Stimulated activated memory B cell treated with anti-CD40 and anti-IgM and Interleukin-4, amounts not matched to agents 10 μg/mL and 1 μg/mL and 100 μg/mL, for 72 hours (primary cell): ENCODE data around the gene MXRA7.
"Not testable (repeated sequence)": the region's sequence is repeated elsewhere in the genome, so short reads cannot be mapped to it uniquely, and the experiment has no call there.

Experiments
- ATAC-seq: fragments of 150-1000 bp; cut with Tn5 transposase; 2 replicates; pipeline ENCODE4 v1.10.0; 2021
- H3K27ac Mint-ChIP-seq: one replicate; pipeline ENCODE4 v1.8.0; 2022; ENCODE audit warnings: mild to moderate bottlenecking, mixed read lengths
- H3K27me3 Mint-ChIP-seq: one replicate; pipeline ENCODE4 v1.8.0; 2022; ENCODE audit warnings: mixed read lengths
- H3K36me3 Mint-ChIP-seq: one replicate; pipeline ENCODE4 v1.8.0; 2022; ENCODE audit warnings: mixed read lengths
- H3K4me1 Mint-ChIP-seq: one replicate; pipeline ENCODE4 v1.8.0; 2022; ENCODE audit warnings: mixed read lengths
- H3K4me3 Mint-ChIP-seq: one replicate; pipeline ENCODE4 v1.8.0; 2022; ENCODE audit warnings: mild to moderate bottlenecking, moderate library complexity, mixed read lengths
- H3K9me3 Mint-ChIP-seq: one replicate; pipeline ENCODE4 v1.8.0; 2022; ENCODE audit warnings: mixed read lengths

MXRA7 gene

DNA sequence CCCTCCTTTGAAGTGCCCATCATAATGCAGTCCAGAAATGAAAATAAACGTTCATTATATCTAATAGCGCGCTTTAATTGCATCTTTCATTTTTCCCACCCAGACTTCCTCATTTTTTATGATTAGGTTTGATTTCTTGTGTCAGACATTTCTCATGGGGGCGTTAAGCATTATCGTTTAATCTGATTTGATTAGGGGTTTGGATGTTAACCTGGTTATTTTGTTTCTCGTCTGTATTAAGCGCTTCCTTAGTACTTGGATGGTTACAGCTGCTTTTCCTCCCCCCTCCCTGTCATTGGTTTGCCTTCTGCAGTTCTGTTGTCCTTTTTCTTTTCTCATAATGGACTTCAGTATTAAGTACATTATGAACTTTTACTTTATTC lies 27.7 kb upstream of the MXRA7 start:
- H3K36me3 Mint-ChIP-seq, result peaks cover 40% of the 10 kb centered on the region
- peaks cover 44% of the 10 kb centered on the region for H3K4me1 Mint-ChIP-seq
- no peaks in the 10 kb centered on the region for H3K27me3 Mint-ChIP-seq
- H3K9me3 Mint-ChIP-seq, result no peaks in the 10 kb centered on the region
- peak overlapping the region; percentile 96 for H3K4me3 Mint-ChIP-seq
- no peak for ATAC-seq
- H3K27ac Mint-ChIP-seq, result peak overlapping the region; percentile 98

DNA sequence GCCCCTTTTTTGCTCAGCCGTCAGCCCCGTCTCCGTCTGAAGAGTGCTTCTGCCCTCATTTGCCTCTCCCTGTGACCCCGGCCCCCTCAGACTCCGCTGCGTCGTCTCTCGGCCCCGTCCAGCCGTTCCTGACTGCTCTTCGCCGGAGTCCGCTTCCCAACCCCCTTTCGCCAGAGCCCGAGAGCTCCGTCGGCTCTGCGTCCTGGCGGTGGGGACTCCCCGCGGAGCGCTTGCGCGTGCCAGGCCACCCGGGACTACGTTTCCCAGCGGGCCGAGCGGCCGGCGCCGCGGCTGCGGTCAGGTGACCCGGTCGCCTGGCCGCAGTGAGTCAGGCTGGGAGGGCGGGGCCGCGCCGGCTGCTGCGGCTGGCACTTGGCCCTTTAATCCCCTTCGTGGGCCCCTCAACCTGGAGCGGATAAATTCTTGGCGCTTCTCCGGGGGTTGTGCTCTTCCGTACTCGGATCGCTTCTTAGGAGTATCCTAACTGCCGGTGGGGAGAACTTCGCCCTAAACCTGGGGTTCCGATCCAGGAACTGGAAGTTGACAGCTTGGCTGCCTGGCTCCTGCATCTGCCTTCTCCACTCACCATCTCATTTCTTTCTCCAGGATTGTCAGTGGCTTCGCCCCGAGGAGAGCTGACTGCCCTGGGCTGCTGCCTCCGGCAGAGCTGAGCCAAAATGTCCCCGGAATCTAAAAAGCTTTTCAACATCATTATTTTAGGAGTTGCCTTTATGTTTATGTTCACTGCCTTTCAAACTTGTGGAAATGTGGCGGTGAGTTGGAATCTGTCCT lies 27.1 kb upstream of the MXRA7 start, which contains the start of gene MFSD11:
TSS of gene MFSD11 (plus strand) at position 444 of the 792 bp plus-strand sequence. CDS start at position 678, 234 bp downstream.
- ATAC-seq, result peak; percentile 85
- Mint-ChIP-seq H3K9me3 (no peaks in the 10 kb centered on the region), H3K27me3 (no peaks in the 10 kb centered on the region), H3K36me3 (peaks cover 44% of the 10 kb centered on the region), H3K4me1 (peaks cover 50% of the 10 kb centered on the region), H3K27ac (peak within 1 kb of the TSS; percentile 98), H3K4me3 (peak within 1 kb of the TSS; percentile 96)

DNA sequence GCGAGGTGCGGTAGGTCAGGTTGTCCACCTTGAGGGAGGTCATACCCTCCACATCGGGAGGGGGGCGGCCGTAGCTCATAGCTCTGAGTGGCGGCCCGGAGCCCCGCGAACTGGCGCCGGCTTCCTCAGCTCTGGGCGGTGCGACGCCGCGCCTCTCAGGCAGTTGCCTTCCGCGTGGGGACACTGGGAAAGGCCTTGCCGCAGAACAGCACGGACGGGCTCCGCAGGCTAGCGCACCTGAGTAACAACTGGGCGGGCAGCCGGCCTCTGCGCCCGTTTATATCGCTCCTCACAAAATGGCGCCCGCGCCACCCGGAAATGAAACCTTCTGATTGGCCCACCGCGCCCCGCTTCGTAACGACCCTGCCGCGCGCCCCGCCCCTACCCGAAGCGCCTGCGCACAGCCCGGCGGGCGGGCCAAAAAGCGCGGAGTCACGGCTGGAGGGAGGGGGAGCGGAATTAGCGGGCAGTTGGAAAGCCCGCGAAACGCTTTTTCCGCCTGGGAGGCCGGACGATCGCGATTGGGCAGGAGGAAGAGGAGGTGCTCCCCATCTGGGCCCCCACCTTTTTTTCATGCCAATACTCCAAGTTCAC lies 26.4 kb upstream of the MXRA7 start, which contains the start of gene SRSF2:
TSS of gene SRSF2 (minus strand) at position 250 of the 594 bp plus-strand sequence. CDS start at position 79, 171 bp downstream.
- Mint-ChIP-seq H3K27ac (peak within 1 kb of the TSS; percentile 98), H3K4me3 (peak within 1 kb of the TSS; percentile 96), H3K9me3 (no peaks in the 10 kb centered on the region), H3K36me3 (peaks cover 42% of the 10 kb centered on the region), H3K27me3 (no peaks in the 10 kb centered on the region), H3K4me1 (peaks cover 57% of the 10 kb centered on the region)
- peak; percentile 90 for ATAC-seq

DNA sequence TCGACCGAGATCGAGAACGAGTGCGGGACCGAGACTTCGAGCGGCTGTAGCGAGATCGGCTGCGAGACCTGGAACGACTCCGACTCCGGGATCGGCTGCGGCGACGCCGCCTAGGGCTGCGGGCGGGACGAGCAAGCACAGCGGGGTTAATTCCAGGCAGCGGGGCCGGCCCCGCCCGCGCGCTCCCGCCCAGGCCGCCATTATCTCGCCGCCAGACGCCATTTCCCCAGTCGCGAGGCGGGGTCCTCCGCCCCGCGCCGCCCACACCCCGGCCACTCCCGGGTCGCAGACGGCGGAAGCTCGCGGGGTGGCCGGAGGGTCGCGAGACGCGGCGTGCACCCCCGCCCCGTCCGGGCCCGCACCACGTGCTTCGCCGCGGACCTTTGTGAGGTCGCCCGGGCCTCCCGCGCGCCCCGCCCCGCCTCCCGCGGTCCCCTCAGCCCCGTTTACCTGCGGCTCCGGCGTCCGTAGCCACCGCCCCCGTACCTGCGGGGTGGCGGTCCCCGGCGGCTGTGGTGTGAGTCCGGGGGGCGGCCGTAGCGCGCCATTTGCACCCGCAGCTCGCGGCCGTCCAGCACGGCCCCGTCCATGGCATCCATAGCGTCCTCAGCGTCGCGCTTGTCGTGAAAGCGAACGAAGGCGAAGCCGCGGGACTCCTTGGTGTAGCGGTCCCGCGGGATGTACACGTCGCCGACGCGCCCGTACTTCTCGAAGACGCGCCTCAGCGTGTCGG lies 25.8 kb upstream of the MXRA7 start:
- no peaks in the 10 kb centered on the region for H3K27me3 Mint-ChIP-seq
- peak; percentile 51 for ATAC-seq
- H3K9me3 Mint-ChIP-seq, result no peaks in the 10 kb centered on the region
- H3K4me1 Mint-ChIP-seq, result peaks cover 61% of the 10 kb centered on the region
- H3K4me3 Mint-ChIP-seq, result peak overlapping the region; percentile 96
- H3K27ac Mint-ChIP-seq, result peak overlapping the region; percentile 98
- peaks cover 38% of the 10 kb centered on the region for H3K36me3 Mint-ChIP-seq

DNA sequence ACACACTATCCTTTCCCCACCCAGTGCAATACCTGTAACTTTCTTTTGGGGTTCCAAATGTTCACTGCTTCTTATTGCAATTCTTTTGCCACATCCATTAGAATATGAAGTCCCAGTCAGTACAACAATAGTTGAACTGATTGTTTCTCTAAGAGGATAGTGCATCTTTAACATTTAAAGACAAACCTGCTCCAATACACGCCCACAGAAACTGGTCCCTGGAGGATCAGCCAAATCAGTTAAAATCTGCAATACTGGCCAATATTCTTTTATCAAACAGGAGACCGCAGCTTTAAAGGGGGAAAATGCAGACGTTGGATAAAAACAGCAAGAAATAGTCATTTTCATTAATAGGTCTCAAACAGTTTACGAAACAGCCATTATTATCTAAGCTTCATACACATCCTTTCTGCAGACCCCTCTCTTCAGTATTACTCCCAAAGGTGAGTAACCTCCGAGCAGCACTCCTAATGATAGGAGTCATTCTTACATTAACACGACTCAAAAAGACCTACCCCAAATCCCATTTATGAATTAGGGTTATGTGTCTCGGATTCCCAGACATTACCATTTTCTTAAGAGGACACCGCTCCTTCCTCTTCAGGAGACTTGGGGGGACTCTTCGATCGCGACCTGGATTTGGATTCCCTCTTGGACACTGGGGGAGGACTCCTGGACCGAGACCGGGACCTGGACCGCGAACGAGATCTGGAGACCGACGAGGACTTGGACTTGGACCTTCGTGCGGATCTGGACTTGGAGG lies 25.0 kb upstream of the MXRA7 start:
- Mint-ChIP-seq H3K27me3 (no peaks in the 10 kb centered on the region), H3K27ac (peak overlapping the region; percentile 98), H3K4me1 (peaks cover 66% of the 10 kb centered on the region), H3K9me3 (no peaks in the 10 kb centered on the region), H3K4me3 (peak overlapping the region; percentile 96), H3K36me3 (peaks cover 38% of the 10 kb centered on the region)
- ATAC-seq, result no peak

DNA sequence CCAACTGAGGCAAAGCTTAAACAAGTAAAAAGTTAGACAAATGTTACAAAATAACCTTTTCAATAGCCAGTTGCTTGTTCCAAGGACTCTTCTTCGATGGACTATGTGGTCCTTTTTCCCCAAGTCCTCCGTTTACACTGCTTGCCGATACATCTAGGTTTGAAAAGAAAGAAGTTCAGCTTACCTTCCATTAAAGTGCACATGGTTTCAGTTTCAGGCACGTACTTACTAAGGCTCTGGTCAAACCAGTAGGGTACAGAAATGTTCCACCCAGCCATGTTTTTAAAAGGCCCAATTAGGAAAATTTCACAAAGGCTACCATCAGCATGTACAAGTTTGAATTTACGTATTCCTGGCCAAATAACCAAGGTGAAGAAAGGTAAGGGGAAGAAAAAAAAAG lies 24.2 kb upstream of the MXRA7 start:
- no peaks in the 10 kb centered on the region for H3K9me3 Mint-ChIP-seq
- no peak for ATAC-seq
- peaks cover 37% of the 10 kb centered on the region for H3K36me3 Mint-ChIP-seq
- H3K27me3 Mint-ChIP-seq, result no peaks in the 10 kb centered on the region
- H3K4me3 Mint-ChIP-seq, result peak overlapping the region; percentile 96
- peak overlapping the region; percentile 98 for H3K27ac Mint-ChIP-seq
- peaks cover 68% of the 10 kb centered on the region for H3K4me1 Mint-ChIP-seq

DNA sequence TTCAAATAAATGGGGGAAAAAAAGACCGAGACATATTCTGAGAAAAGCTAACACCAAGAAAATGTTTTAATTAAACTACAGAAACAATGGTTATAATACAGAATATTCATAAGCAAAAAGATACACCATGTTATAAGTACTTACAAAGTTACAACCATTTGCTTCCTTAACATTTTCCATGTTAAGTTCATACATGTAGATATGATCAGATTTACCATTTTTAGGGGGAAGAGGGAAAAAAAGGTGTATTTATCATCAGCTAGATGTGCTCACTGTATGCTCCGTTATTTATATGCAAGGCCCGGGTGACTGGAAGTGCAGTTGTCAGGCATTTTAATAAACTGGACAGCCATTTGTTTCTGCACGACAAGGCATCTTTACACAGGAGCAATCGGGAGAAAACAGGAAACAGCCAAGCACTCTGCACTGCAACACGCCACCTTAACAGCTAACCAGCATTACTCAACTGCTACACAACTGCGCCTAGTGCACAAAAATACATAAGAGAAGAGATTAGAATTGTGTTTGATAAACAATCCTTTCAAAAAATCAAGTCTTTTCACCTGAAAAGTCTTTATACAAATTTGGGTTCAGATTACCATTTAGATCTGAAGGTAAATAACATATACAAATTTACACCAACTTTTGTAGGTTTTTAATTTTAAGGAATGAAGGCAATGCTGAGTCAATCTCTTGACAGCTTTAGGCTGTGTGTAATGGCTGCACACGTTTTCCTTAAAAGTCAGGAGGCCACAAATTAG lies 23.5 kb upstream of the MXRA7 start:
- H3K36me3 Mint-ChIP-seq, result peaks cover 37% of the 10 kb centered on the region
- peak overlapping the region; percentile 98 for H3K27ac Mint-ChIP-seq
- peak overlapping the region; percentile 96 for H3K4me3 Mint-ChIP-seq
- H3K9me3 Mint-ChIP-seq, result no peaks in the 10 kb centered on the region
- ATAC-seq, result no peak
- H3K27me3 Mint-ChIP-seq, result no peaks in the 10 kb centered on the region
- H3K4me1 Mint-ChIP-seq, result peaks cover 69% of the 10 kb centered on the region

DNA sequence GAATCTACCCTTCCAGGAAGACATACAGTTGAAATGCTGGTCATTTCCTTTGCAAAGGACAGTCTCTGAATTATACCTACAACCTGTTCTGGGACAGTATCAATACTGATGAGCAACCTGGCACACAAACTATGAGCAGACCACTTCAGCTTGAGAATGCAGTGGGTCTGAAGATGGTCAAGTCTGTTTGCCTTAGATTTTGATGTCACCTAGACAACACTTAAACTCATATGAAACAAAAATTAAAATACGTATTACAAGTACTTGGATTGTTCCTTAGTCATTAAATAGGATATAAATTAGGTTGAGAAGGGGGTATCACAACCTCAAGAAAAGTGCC lies 22.8 kb upstream of the MXRA7 start:
- H3K36me3 Mint-ChIP-seq, result peaks cover 37% of the 10 kb centered on the region
- peaks cover 70% of the 10 kb centered on the region for H3K4me1 Mint-ChIP-seq
- H3K27ac Mint-ChIP-seq, result peak overlapping the region; percentile 98
- no peaks in the 10 kb centered on the region for H3K9me3 Mint-ChIP-seq
- H3K4me3 Mint-ChIP-seq, result peak overlapping the region; percentile 96
- H3K27me3 Mint-ChIP-seq, result no peaks in the 10 kb centered on the region
- no peak for ATAC-seq

DNA sequence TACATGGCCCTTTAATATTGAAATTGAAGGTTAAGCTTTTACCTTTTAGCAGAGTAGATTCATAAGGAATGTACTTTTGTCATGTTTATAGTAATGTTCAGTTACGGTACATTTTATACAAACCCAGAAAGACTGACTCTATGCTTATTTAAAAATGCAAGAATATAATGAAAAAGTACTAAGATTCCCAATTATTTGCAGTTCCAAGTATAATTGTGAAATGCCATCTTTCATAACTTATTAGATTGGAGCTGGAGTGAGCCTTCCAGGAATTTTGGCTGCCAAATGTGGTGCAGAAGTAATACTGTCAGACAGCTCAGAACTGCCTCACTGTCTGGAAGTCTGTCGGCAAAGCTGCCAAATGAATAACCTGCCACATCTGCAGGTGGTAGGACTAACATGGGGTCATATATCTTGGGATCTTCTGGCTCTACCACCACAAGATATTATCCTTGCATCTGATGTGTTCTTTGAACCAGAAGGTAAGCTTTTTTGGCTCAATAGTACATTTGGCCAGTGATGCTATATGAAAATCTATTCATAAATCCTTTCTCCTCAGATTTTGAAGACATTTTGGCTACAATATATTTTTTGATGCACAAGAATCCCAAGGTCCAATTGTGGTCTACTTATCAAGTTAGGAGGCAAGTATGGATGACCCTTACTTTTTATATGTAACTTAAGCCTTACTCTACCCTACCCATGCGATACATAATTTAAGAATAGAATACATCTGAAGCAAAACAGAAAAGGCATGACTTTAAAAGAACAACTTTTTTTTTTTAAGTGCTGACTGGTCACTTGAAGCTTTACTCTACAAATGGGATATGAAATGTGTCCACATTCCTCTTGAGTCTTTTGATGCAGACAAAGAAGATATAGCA lies 22.2 kb upstream of the MXRA7 start:
- Mint-ChIP-seq H3K27me3 (no peaks in the 10 kb centered on the region), H3K36me3 (peaks cover 37% of the 10 kb centered on the region), H3K4me1 (peaks cover 70% of the 10 kb centered on the region), H3K4me3 (peak overlapping the region; percentile 96), H3K9me3 (no peaks in the 10 kb centered on the region), H3K27ac (peak overlapping the region; percentile 98)
- no peak for ATAC-seq

DNA sequence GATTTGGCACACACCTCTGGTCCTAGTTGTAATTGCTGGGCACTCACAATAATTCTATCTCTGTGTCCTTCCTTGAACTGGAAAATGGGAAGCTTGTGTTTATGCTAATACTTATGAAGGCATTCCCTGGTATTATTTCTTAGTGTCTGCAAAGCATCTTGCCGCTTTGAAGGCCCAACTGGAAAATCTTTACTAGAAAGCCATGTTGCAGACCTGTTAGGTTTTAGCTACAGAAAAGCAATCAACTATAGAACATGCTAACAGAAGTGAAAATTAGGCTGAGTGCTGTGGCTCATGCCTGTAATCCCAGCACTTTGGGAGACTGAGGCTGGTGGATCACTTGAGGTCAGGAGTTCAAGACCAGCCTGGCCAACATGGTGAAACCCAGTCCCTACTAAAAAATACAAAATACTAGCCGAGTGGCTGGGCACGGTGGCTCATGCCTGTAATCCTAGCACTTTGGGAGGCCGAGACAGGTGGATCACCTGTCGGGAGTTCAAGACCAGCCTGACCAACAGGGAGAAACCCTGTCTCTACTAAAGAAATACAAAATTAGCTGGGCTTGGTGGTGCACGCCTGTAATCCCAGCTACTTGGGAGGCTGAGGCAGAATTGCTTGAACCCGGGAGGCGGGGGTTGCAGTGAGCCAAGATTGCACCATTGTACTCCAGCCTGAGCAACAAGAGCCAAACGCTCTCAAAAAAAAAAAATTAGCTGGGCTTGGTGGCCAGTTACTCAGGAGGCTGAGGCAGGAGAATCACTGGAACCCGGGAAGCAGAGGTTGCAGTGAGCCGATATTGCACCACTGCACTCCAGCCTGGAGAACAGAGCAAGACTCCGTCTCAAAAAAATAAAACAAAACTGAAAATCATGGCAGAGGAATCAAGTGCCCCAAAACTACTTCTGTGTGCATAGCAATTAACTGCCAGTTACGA lies 21.3 kb upstream of the MXRA7 start:
- not testable (repeated sequence) for H3K9me3 Mint-ChIP-seq, ATAC-seq, H3K27me3 Mint-ChIP-seq, H3K4me3 Mint-ChIP-seq, H3K27ac Mint-ChIP-seq
- Mint-ChIP-seq H3K36me3 (peaks cover 37% of the 10 kb centered on the region), H3K4me1 (peaks cover 76% of the 10 kb centered on the region)

DNA sequence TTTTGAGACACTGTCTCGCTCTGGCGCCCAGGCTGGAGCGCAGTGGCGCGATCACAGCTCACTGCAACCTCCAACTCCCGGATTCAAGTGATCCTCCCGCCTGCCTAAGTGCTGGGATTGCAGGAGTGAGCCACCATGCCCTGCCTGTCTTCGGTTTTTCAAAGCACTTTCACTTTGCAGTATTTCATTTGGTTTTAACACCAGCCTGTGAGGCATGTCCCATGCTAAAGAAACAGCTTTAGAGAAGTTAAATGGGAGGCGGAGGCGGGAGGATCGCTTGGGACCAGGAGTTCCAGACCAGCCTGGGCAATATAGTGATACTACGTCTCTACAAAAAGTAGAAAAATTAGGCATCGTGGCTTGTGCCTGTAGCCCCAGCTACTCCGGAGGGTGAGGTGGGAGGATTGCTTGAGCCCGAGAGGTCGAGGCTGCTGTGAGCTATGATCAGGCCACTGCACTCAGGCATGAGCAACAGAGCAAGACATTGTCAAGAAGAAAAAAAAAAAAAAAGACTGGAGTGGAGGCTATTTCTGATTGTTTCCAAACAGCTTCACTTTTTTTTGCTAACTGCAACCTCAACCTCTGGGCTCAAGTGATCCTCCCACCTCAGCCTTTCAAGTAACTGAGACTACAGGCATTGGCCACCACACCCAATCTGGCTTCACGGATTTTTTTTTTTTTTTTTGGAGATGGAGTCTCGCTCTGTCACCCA lies 17.1 kb upstream of the MXRA7 start:
- Mint-ChIP-seq H3K36me3 (peaks cover 14% of the 10 kb centered on the region), H3K27me3 (no peaks in the 10 kb centered on the region)

More for the DNA sequence above, 17.1 kb upstream of the MXRA7 start:
- Mint-ChIP-seq H3K4me3 (peak overlapping the region; percentile 87), H3K27ac (peak overlapping the region; percentile 99), H3K9me3 (no peaks in the 10 kb centered on the region), H3K4me1 (peaks cover 57% of the 10 kb centered on the region)
- ATAC-seq, result no peak
